Osteocyte (in vitro differentiated cells): Measurements from ENCODE around the gene ELN. TPM values are rescaled to one million over a fixed set of nuclear protein-coding genes. Genes with fewer than 3 reads are reported as not detected.

Source experiments
- DNase-seq: peaks from one replicate; pipeline ENCODE4 v3.0.0; 2021; ENCODE audit warnings: mixed read lengths; ENCODE audit not compliant: unreplicated experiment; ENCODE audit errors: extremely low spot score
- H3K27ac Mint-ChIP-seq: one replicate; pipeline ENCODE4 v1.8.0; 2021; ENCODE audit warnings: mild to moderate bottlenecking, mixed read lengths; ENCODE audit not compliant: unreplicated experiment
- H3K27me3 Mint-ChIP-seq: one replicate; pipeline ENCODE4 v1.8.0; 2021; ENCODE audit warnings: mixed read lengths; ENCODE audit not compliant: unreplicated experiment
- H3K36me3 Mint-ChIP-seq: one replicate; pipeline ENCODE4 v1.8.0; 2021; ENCODE audit warnings: mixed read lengths; ENCODE audit not compliant: unreplicated experiment
- H3K4me1 Mint-ChIP-seq: one replicate; pipeline ENCODE4 v1.8.0; 2021; ENCODE audit warnings: mixed read lengths; ENCODE audit not compliant: unreplicated experiment
- H3K4me3 Mint-ChIP-seq: one replicate; pipeline ENCODE4 v1.8.0; 2021; ENCODE audit warnings: mild to moderate bottlenecking, moderate library complexity, mixed read lengths; ENCODE audit not compliant: unreplicated experiment
- H3K9me3 Mint-ChIP-seq: one replicate; pipeline ENCODE4 v1.8.0; 2021; ENCODE audit warnings: mixed read lengths; ENCODE audit not compliant: unreplicated experiment
- CTCF ChIP-seq: fragments of 200-600 bp; sonication (generic); IDR thresholded peaks from 2 replicates; pipeline ENCODE4 v1.5.0; 2021; ENCODE audit warnings: antibody characterized with exemption, mild to moderate bottlenecking, moderate library complexity
- total RNA-seq: library from RNA; stranded (reverse); gene quantifications from 2 replicates; pipeline ENCODE4 v1.2.1, GENCODE V29; 2021

Gene ELN
- total RNA-seq, 1 donor from 2014 or later = 13.5 TPM

GRCh38 chr7:74059037-74059436 lies 31.1 kb downstream of the ELN start:
- no peak overlapping the region for H3K27ac Mint-ChIP-seq
- H3K36me3 Mint-ChIP-seq = no peaks in the 10 kb centered on the region
- H3K4me3 Mint-ChIP-seq = no peak overlapping the region
- TF ChIP-seq CTCF = no peak
- no peaks in the 10 kb centered on the region for H3K9me3 Mint-ChIP-seq
- peaks cover 7% of the 10 kb centered on the region for H3K4me1 Mint-ChIP-seq
- peaks cover 22% of the 10 kb centered on the region for H3K27me3 Mint-ChIP-seq
- DNase-seq = no peak

- no peak overlapping the region for H3K4me3 Mint-ChIP-seq
- peaks cover 13% of the 10 kb centered on the region for H3K27me3 Mint-ChIP-seq
- peaks cover 7% of the 10 kb centered on the region for H3K4me1 Mint-ChIP-seq
- no peaks in the 10 kb centered on the region for H3K36me3 Mint-ChIP-seq
- TF ChIP-seq CTCF = no peak
- H3K9me3 Mint-ChIP-seq = no peaks in the 10 kb centered on the region
- no peak overlapping the region for H3K27ac Mint-ChIP-seq
- DNase-seq = no peak
Observed at GRCh38 chr7:74059681-74060588, 32.0 kb downstream of the ELN start.

GRCh38 chr7:74061840-74062539 lies 34.0 kb downstream of the ELN start:
- TF ChIP-seq CTCF = no peak
- Mint-ChIP-seq H3K4me1 (peaks cover 7% of the 10 kb centered on the region), H3K4me3 (no peak overlapping the region), H3K27me3 (peaks cover 10% of the 10 kb centered on the region), H3K27ac (peak overlapping the region; percentile 84), H3K9me3 (no peaks in the 10 kb centered on the region), H3K36me3 (no peaks in the 10 kb centered on the region)
- no peak for DNase-seq

DNA sequence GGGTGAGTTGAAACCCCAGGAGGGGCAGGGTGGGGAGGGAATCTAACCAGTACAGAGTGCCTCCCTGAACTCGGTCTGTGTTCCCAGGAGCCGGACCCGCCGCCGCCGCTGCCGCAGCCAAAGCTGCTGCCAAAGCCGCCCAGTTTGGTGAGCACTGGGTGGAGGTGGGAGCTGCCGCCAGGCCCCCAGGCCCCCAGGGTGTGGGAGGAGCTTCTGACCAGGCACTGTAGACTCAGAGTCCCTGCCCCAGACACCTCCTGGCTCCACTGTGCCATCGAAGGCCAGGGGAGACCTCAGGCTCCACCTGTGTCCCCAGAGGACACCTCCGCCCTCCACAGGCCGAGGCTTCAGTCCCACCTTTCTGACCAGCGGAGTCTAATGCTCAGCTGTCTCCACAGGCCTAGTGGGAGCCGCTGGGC lies 35.3 kb downstream of the ELN start:
- no peak for DNase-seq
- Mint-ChIP-seq H3K27me3 (peaks cover 4% of the 10 kb centered on the region), H3K9me3 (no peaks in the 10 kb centered on the region), H3K36me3 (no peaks in the 10 kb centered on the region), H3K4me3 (no peak overlapping the region), H3K27ac (no peak overlapping the region), H3K4me1 (peaks cover 7% of the 10 kb centered on the region)
- TF ChIP-seq CTCF = no peak

- no peaks in the 10 kb centered on the region for H3K36me3 Mint-ChIP-seq
- H3K4me1 Mint-ChIP-seq = peaks cover 7% of the 10 kb centered on the region
- TF ChIP-seq CTCF = no peak
- H3K27ac Mint-ChIP-seq = no peak overlapping the region
- no peak for DNase-seq
- H3K27me3 Mint-ChIP-seq = peaks cover under 1% of the 10 kb centered on the region
- no peak overlapping the region for H3K4me3 Mint-ChIP-seq
- H3K9me3 Mint-ChIP-seq = no peaks in the 10 kb centered on the region
Observed at GRCh38 chr7:74063646-74064045, 35.7 kb downstream of the ELN start.
